ELR (cell line): ENCODE results near the gene LRRC1.
"Not testable (repeated sequence)": the region's sequence is repeated elsewhere in the genome, so short reads cannot be mapped to it uniquely, and the experiment has no call there.

Experiments
- DNase-seq: peaks from one replicate; pipeline ENCODE4 v3.0.0-alpha.2; 2015; ENCODE audit warnings: low read depth

The LRRC1 gene

DNA sequence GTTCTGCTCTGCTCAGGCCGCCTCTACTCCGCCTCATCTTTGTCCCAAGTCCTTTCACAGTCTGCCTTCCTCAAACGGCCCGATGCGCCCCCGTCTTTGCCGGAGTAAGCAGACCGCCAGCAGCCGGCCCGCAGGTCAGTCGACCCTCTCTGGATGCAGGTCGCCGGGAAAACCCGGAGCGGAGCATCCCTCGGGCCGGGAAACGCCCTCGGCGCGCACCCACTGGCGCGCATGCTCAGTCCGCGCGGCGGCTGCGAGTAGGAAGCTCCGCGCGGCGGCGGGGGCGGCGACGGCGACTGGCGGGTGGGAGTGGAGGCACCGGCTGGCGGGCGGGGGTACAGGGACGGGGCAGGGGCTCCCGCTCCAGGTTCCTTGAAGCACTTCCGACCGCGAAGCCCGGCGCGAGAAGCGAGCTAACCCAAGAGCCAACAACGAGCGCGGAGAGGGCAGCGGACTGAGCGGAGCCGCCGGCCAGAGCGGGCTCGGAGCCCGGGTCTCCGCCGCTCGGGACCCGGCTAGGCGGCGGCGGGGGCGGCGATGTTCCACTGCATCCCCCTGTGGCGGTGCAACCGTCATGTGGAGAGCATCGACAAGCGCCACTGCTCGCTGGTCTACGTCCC is at the start of gene LRRC1:
TSS of gene LRRC1 (plus strand) at position 286 of the 620 bp plus-strand sequence. CDS start at position 538, 252 bp downstream.
- DNase-seq = peak; percentile 90

DNA sequence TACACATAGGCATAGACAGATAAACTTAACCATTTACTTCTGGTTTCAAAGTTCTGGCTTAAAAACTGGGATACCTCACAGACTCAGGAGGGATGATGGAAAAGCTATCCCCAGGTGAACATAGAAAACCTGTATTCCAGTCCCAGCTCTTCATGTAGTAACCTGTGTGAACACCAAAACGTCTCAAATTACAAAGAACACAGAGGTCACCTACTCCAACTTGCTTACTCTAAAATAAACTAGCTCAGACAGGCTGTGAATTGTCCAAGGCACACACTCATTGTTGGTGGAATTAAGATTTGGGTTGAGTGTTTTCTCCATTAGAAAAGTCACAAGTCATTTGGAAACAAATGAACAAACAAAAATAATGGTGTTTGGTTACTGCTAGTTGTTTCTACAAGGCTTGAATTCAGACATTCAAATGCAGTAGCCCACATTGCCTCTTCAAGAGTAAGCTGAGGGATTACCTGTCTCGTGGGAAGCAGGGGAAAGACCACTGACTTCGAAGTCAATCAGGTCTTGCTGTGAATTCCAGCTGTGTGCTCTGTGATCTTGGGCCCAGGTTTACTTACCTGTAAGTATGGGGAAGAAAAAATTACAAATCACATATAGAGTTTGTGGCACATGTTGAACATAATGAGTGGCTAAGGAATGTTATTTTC is 48.2 kb upstream of the LRRC1 start:
- no peak for DNase-seq

DNA sequence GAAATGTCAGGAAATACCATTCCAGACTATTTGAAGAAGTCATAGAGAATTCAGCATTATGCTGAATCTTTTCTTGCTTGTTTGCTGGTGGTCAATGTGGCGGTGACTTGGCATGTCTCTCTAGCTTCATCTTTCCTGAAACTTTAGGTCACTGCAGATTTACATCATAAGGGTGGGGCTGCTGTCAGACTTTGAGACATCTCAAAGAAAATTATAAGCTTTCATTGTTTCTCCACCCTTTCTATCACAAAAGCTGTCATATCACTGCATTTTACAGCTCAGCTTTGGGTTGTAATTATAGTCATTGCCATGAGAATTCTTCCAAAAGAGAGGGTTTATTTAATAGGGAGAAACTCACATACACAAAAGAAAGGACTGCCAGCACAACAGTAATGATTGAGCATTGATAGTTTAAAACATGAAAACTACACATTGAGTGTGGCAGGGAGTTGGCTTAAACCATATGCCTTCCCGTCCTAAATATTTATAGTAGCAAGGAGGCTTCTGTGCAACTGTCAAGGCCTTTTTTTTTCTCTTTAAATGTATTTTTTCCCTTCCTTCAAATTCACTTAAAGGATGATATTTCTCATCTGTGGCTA is 44.7 kb upstream of the LRRC1 start:
- DNase-seq = no peak

DNA sequence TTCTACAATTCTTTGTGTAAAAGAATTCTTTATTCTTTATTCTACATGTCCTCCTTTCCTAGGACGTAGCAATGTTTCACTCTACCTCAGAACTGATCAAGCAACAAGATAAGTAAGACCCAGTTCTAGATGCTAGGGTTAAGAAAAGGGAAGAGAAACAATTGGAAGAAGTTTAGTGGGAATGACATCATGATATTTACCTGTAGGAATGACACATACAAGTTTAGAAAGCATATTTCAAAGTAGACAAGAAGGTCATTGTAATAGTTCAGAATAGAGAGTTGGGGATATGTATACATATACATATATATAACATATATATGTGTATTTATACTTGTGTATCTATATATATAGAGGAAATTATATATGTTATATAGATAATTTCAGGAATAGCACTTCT is 43.4 kb upstream of the LRRC1 start:
- no peak for DNase-seq

DNA sequence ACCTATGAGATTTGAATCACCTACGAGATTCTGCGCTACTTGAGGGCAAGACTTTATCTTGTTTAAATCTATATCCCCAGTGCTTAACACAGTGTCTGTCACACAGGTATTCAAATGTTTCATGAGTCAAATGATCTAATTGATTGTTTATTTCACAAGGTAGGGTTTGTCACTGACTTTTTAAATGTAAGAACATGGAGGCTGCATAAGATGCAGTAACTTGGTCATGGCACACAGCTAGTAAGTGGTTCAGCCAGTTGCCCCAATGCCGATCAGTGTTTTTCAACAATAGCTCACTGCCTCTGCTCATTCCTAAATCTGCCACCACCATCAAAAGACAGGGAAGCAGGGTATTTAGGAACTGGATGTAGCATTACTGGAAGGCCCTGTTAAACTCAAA is 42.4 kb upstream of the LRRC1 start:
- DNase-seq = no peak

DNA sequence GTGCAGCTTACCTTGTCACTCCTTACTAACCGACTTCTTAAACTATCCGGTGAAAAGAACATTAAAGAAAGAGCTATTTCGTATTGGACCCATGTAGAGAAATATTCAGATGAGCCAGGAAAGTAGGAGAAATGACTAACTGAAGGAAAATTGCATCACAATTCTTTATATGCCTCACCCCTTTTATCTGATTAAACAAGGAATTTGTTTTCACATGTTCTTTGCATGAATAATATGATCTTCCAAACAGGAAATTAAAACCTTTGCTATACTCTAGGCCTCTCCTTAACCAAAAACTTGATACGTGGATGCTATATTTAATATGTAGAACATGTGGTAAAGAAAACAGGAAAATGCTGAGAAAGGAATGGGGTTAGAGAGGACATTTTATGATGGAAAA is 41.9 kb upstream of the LRRC1 start:
- DNase-seq = peak; percentile 90

DNA sequence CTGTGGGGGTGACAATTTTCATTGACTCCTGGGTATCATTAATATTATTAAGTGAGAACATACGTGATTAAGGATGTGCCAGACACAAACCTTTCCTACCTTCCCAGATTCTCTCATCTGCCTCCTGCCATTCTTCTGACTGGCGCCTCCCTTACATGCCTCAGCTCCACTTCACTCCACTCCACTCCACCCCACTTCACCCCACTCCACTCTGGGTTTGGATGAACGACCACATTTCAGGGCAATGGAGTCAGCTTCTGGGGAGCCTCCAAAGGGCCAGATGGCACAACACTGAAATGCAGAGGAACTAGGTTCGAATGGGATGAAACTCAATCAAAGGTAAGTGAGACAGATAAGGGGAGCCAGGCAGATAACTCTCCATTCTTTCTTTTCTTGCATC is 40.5 kb upstream of the LRRC1 start:
- no peak for DNase-seq

DNA sequence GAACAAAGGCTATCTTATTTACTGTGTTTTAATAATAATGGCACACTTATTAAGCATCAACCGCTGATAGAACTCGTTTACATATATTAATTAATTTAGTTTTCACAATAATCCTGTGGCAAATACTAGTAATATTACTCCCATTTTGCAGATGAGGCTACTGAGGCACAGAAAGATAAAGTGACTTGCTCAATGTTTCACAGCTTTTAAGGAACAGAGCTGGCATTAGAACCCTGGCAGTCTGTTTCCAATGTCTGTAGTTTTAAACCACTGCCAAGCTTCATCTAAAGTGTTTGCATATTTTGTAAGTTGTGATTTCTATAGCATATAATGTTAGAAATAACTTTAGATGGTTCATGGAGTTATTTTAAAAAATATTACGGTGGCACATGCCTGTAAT is 38.4 kb upstream of the LRRC1 start:
- DNase-seq = no peak

DNA sequence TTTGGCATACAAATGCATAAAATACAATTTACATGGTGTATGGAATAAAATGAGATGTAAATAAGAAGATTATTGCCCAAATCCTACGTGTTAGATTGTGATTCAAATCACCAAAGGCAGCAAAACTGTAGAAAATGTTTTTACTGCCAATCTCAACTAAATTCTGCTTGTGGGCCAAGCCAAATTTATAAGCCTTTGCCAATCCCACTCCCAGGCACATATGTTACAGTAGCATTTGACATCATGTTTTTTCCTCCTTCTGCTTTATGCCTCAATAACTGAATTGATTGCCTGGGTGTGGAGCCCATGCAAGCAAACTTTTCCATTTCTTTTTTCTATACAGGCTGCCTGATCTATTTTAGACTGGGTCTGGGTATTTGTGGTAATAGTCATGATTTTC is 36.3 kb upstream of the LRRC1 start:
- no peak for DNase-seq

DNA sequence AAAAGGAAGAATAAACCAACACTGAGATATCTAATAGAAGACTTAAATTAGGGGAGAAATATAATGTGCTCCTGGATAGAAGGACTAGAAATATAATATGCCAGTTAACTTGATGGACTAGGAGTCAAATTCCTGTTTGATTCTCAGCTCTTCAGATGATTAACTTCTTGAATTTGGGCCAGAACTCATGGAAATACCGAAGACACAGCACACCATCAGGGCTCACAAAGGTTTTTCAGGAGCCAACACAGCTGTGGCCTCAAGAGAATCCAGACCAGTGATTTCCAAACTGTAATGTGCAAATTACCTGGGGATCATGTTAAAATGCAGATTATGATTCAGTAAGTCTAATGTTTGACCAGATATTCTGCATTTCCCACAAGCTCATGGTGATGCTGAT is 33.8 kb upstream of the LRRC1 start:
- no peak for DNase-seq

DNA sequence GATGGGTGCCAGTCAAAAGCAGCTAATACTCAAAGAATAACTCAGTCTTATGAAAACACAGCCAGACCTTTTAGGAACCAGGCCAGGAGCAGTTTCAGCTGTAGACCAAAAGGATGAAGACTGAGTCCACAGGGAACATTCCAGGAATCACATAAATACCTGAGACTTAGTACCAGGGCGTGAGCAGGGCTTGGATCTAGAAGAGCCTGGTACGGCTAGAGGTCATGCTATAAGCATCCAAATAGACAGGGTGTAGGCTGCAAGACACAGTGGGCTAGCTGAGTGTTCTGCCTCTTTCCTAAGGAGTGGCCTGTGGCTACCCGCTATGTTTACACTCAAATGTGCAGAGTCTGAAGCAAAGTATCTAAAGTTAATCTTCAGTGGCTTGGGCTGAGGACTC is 29.5 kb upstream of the LRRC1 start:
- no peak for DNase-seq

DNA sequence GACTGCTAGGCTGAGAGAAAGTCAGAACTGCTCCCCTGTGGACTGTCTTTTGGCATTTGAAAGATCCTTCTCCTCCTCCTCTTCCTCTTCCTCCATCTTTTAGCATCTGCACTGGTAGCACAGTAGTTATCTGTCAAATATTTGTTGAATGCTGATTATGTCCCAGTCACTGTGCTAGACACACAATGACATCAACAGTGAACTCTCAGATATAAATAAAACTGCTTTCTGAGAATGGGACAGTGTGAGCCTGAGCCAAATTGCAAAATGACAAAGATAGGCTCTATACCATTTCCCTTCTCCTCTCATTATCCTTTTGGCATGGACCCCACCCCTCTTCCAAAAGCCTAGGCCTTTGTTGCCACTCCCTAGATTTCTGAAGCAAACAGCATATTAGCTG is 27.9 kb upstream of the LRRC1 start:
- no peak for DNase-seq

DNA sequence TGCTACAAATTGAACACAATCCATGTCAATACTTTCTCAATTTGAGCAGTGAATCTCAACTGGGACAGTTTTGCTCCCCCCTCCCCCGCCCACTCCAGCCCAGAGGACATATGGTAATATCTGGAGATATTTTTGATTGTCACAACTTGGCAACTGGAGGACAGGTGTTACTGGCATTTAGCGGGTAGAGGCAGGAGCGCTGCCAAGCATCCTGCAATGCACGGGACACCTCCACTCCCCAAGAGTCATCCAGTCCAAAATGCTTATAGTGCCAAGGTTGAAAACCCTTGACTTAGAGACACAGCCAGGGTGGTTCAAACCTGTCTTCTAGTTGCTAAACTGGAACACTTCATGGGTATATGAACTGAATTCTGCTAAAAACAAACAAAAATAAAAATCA is 26.9 kb upstream of the LRRC1 start:
- DNase-seq = no peak

DNA sequence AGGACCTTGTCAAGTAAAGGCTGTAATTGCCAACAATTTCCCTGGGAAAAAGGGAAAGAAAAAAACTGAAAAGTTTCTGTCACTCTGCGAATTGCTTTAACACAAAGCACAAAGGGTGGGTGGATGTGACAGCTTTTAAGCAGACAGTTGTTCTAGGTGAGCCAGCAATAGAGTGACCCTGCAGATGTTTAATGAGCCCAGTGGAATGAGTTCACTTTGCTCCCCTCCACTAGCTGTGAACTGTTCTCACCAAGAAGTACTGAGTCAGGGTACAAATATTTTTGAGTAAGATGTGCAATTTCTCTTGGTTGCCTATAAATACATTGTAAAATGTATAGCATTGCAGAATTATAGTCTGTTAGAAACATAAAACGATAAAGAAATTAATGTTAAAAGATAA is 26.2 kb upstream of the LRRC1 start:
- peak; percentile 27 for DNase-seq

DNA sequence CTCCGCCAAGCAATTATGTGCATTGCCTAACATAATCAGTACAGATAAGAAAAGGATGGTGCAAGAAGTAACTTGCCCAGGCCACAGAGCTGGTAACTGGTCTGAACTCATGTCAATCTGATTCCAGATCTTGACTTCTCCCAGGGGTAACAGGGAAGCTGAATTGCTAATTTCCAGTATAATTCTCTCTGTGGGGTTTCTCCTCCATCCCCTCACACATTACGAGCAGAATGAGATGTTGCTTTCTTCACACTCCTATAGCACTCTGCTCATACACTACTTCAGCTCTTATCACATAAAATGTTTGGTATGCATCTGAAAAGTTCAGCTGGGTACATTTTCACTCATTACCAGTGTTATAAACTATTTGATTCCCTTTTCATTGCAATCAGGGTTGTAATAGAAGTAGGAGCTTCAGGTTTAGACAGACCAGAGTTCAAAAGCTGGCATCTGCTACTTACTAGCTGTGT is 24.0 kb upstream of the LRRC1 start:
- no peak for DNase-seq

DNA sequence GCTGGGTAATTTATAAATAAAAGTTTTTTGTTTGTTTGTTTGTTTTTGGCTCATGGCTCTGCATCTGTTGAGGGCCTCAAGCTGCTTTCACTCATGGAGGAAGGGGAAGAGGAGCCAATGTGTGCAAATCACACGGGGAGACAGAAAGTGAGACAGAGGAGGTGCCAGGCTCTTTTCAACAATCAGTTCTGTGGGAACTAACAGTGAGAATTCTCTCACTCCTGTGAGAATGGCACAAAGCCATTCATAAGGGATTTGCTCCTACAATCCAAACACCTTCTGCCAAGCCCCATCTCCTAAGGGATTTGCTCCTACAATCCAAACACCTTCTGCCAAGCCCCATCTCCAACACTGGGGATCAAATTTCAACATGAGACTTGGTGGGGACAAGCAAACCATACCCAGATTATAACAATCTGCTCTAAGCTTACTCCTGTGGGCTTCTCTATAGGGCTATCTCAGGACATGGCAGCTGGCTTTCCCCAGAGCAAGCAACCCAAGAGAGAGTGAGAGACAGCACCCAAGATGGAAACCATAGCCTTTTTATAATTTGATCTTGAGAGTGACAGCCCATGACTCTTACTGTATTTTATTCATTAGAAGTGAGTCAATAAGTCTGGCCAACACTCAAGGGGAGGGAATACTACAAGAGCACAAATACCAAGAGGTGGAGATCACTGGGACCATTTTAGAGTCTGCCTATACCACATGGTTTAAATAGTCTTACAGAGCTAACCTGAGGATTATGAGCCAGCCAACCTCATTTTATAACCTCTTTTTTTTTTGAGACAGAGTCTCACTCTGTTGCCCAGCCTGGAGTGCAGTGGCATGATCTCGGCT is 22.8 kb upstream of the LRRC1 start:
- DNase-seq = peak; percentile 62

DNA sequence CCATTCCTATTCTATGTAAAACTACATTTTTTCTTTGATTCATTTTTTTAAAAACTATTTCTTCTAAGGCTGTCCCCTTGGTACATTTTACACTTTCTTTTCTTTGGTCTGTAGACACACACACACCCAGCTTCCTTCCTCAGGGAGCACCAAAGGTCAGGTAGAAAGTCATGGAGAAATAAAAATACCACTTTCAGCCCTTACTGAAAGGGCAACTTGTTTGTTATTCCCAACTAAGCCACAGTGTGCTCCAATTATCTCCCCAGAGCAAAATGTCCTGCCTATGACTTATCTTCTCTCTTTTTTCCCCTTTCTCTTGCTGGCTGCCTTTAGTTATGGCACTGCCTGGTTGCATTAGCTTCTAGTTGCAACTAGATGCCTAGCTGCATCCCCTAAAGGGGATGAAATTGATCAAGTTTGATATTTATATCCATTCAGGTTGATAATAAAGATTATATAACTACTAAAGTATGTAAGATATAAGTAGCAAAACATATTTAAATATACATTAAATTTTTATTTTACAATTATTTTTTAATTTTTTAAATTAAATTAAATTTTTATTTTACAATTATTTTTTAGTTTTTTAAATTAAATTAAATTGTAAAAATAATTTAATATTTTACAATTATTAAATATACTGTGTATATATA is 21.6 kb upstream of the LRRC1 start:
- no peak for DNase-seq

DNA sequence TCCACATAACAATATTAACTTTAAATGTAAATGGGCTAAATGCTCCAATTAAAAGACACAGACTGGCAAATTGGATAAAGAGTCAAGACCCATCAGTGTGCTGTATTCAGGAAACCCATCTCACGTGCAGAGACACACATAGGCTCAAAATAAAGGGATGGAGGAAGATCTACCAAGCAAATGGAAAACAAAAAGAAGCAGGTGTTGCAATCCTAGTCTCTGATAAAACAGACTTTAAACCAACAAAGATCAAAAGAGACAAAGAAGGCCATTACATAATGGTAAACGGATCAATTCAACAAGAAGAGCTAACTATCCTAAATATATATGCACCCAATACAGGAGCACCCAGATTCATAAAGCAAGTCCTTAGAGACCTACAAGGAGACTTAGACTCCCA is 18.7 kb upstream of the LRRC1 start:
- not testable (repeated sequence) for DNase-seq

DNA sequence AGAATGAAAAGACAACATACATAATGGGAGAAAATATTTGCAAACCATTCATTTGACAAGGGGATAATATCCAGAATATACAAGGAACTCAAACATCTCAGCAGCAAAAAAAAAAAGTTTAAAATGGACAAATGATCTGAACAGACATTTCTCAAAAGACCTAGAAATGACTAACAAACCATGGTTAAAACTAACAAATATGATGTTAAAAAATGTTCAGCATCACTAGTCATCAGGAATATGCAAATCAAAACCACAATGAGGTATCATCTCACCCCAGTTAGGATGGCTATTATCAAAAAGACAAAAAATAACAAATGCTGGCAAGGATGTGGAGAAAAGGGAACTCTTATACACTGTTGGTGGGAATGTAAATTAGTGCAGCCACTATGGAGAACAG is 9.8 kb upstream of the LRRC1 start:
- peak; percentile 57 for DNase-seq

DNA sequence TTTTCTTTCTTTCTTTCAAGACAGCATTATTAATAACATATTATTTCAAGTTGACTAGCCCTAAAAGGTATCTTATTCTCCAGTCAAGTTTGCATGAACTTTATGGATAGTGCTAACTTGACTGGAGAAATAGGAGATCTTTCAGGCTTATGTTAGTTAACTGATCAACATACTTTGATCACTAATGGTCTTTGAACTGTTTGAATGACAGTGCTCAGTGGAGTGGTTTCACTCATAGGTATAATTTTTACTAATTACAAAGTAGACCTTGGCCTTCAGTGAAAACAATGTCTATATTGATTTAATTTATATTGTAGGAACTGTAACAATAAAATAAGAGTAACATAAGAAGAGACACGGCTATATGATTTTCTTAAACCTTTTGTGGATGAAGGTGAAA is 8.0 kb upstream of the LRRC1 start:
- no peak for DNase-seq

DNA sequence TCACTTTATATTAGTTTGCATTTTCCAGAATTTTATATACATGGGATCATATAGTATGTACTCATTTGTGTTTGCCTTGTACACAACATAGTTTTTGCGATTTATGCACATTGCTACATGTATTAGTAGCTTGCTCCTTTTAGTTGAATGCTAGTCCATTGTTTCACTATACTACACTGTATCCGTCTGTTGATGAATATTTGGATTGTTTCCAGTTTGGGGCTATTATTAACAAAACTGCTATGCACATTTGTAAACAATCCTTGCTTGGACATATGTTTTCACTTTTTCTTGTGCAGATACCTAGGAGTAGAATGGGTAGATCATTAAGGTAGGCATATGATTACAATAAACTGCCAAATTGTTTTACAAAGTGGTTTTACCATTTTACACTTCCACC is 3.9 kb upstream of the LRRC1 start:
- peak; percentile 35 for DNase-seq

DNA sequence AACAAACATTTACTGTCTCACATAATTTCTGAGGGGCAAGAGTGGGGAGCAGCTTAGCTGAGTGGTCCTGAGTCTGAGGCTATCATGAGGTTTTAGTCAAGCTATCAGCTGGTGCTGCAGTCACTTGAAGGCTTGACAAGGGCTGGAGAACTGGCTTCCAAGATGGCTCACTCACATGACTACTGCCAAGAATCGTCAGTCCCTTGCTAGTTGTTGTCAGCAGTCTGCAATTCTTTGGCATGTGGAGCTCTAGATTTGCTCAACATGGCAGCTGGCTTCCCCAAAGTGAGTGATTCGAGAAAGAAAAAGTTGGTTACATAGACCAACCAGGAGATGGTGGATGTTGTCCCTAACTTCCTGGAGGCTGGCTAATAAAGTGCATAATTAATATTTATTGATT is 2.8 kb upstream of the LRRC1 start:
- DNase-seq = no peak
